HepG2 (cell line): ENCODE data around the gene NAT10. TPM values are rescaled to one million over a fixed set of nuclear protein-coding genes. Genes with fewer than 3 reads are reported as not detected.

Source experiments
- ATAC-seq: fragments of 200-7000 bp; cut with Tn5 transposase; 3 replicates; pipeline ENCODE4 v1.9.1; 2020; ENCODE audit warnings: mild to moderate bottlenecking, moderate library complexity
- BruUV-seq: library from RNA; stranded (reverse); fragments of 400-500 nt; replicated peaks from 2 replicates; lab custom pipeline; 2021; lab: Mats Ljungman, UMichigan
- CTCF ChIA-PET: fragments of 300-600 bp; formaldehyde crosslinking; extraction: SDS; loops from one replicate; lab custom pipeline; 2021; ENCODE audit warnings: low total read pairs, inconsistent platforms, low intra/inter-chr PET ratio; lab: Yijun Ruan, JAX
- POLR2A ChIA-PET: fragments of 350-600 bp; sonication (Branson Sonifier 250); formaldehyde crosslinking; loops from one replicate; lab custom pipeline; 2020; ENCODE audit warnings: antibody characterized with exemption, inconsistent platforms; lab: Yijun Ruan, JAX
- DNase-seq: peaks from one replicate; pipeline ENCODE4 v3.0.0-alpha.2; 2015; ENCODE audit warnings: low spot score
- FAIRE-seq: peaks from 3 replicates; lab custom pipeline; 2011; peaks lifted over from hg19 to GRCh38; lab: Jason Lieb, UNC
- H2AFZ ChIP-seq: one replicate; pipeline ENCODE4 v1.6.1; 2011; ENCODE audit warnings: low read length, inconsistent platforms
- H3K27ac ChIP-seq: fragments of 300-600 bp; 3 replicates; pipeline ENCODE4 v1.8.0; 2011; ENCODE audit warnings: mixed run types, mild to moderate bottlenecking, mixed read lengths, low read length, inconsistent platforms; ENCODE audit not compliant: insufficient read depth; ENCODE audit errors: extremely low read length
- H3K27me3 ChIP-seq, 2 experiments: fragments of 200-600 bp in 1 of 2; 2 replicates in 1 of 2; 3 replicates in 1 of 2; pipeline versions ENCODE4 v1.6.0 to v1.8.0; 2011; ENCODE audit warnings: low read length in 2 of 2, mild to moderate bottlenecking in 2 of 2, moderate library complexity in 2 of 2, inconsistent platforms in 1 of 2; ENCODE audit not compliant: insufficient read depth in 2 of 2, control insufficient read depth in 1 of 2
- H3K36me3 ChIP-seq, 2 experiments: fragments of 200-600 bp in 1 of 2; replicated peaks in 1 of 2; 2 replicates in 1 of 2; 3 replicates in 1 of 2; pipeline versions ENCODE4 v1.5.1 to v1.8.0; 2011; ENCODE audit warnings: low read length in 2 of 2, inconsistent platforms in 1 of 2; ENCODE audit not compliant: insufficient read depth in 2 of 2, control insufficient read depth in 1 of 2
- H3K4me1 ChIP-seq: 2 replicates; pipeline ENCODE4 v1.5.1; 2012; ENCODE audit warnings: low read length, inconsistent platforms; ENCODE audit not compliant: insufficient read depth
- H3K4me2 ChIP-seq: 2 replicates; pipeline ENCODE4 v1.6.0; 2011; ENCODE audit warnings: low read depth, low read length, inconsistent platforms
- H3K4me3 ChIP-seq, 3 experiments: fragments of 200-600 bp in 1 of 3; sonication (generic), shearing (Covaris generic) in 1 of 3; replicated peaks in 1 of 3; 2 replicates each; pipeline ENCODE4 v1.5.1; 2011 to 2016; ENCODE audit warnings: low read length in 3 of 3, inconsistent platforms in 2 of 3, low read depth in 2 of 3, mild to moderate bottlenecking in 2 of 3, control low read depth in 1 of 3, mixed read lengths in 1 of 3; ENCODE audit not compliant: insufficient read depth in 1 of 3
- H3K79me2 ChIP-seq: one replicate; pipeline ENCODE4 v1.6.1; 2011; ENCODE audit warnings: low read length, inconsistent platforms; ENCODE audit not compliant: insufficient read depth
- H3K9ac ChIP-seq: 2 replicates; pipeline ENCODE4 v1.6.0; 2011; ENCODE audit warnings: mild to moderate bottlenecking, low read depth, low read length, inconsistent platforms; ENCODE audit not compliant: insufficient read depth
- H3K9me3 ChIP-seq: 2 replicates; pipeline ENCODE4 v1.5.1; 2012; ENCODE audit warnings: mild to moderate bottlenecking, low read length
- H4K20me1 ChIP-seq: 2 replicates; pipeline ENCODE4 v1.6.0; 2011; ENCODE audit warnings: inconsistent platforms, mild to moderate bottlenecking, low read length, moderate library complexity; ENCODE audit not compliant: insufficient read depth
- AGO2 ChIP-seq: fragments of 200-400 bp; formaldehyde crosslinking; optimal IDR thresholded peaks from 2 replicates; pipeline ENCODE3; 2017; ENCODE audit warnings: mild to moderate bottlenecking, low read depth, low read length, moderate library complexity
- CTCF ChIP-seq: sonication (generic); formaldehyde crosslinking; IDR thresholded peaks from 2 replicates; pipeline ENCODE4 v1.5.0; 2020; ENCODE audit warnings: mild to moderate bottlenecking, missing genetic modification reagents, moderate library complexity
- FUBP1 ChIP-seq: sonication (generic); formaldehyde crosslinking; IDR thresholded peaks from 2 replicates; pipeline ENCODE4 v1.5.1; 2020; ENCODE audit warnings: missing genetic modification reagents, mild to moderate bottlenecking, borderline replicate concordance
- NFYB ChIP-seq: sonication (generic); formaldehyde crosslinking; IDR thresholded peaks from 2 replicates; pipeline ENCODE4 v1.4.0; 2020; ENCODE audit warnings: missing genetic modification reagents
- RAD21 ChIP-seq: fragments of 450-650 bp; formaldehyde crosslinking; IDR thresholded peaks from 2 replicates; pipeline ENCODE4 v1.5.0; 2020; ENCODE audit warnings: mild to moderate bottlenecking
- RBM22 ChIP-seq: fragments of 200-400 bp; formaldehyde crosslinking; optimal IDR thresholded peaks from 2 replicates; pipeline ENCODE3; 2017; ENCODE audit warnings: mild to moderate bottlenecking, low read length, moderate library complexity
- SAFB2 ChIP-seq: sonication (generic); formaldehyde crosslinking; IDR thresholded peaks from 2 replicates; pipeline ENCODE4 v1.5.1; 2020; ENCODE audit warnings: missing genetic modification reagents, low read depth, mild to moderate bottlenecking, borderline replicate concordance
- STAG1 ChIP-seq: sonication (generic); formaldehyde crosslinking; IDR thresholded peaks from 2 replicates; pipeline ENCODE4 v1.4.0; 2020; ENCODE audit warnings: missing genetic modification reagents
- ZC3H13 ChIP-seq: sonication (generic); formaldehyde crosslinking; IDR thresholded peaks from 2 replicates; pipeline ENCODE4 v1.8.1; 2023; ENCODE audit warnings: mild to moderate bottlenecking, missing genetic modification reagents, moderate library complexity
- ZFY ChIP-seq: sonication (generic); formaldehyde crosslinking; IDR thresholded peaks from 2 replicates; pipeline ENCODE4 v1.4.0; 2020; ENCODE audit warnings: missing genetic modification reagents
- ZNF136 ChIP-seq: sonication (generic); formaldehyde crosslinking; IDR thresholded peaks from 2 replicates; pipeline ENCODE4 v1.8.1; 2022; ENCODE audit warnings: low read depth, mild to moderate bottlenecking, moderate library complexity, missing genetic modification reagents
- ZNF430 ChIP-seq: sonication (generic); formaldehyde crosslinking; IDR thresholded peaks from 2 replicates; pipeline ENCODE4 v1.9.0; 2021; ENCODE audit warnings: mild to moderate bottlenecking, missing genetic modification reagents
- ZNF740 ChIP-seq: sonication (generic); formaldehyde crosslinking; IDR thresholded peaks from 2 replicates; pipeline ENCODE4 v1.4.0; 2020; ENCODE audit warnings: missing genetic modification reagents
- WGBS: methylation state at CpG from one replicate; pipeline ENCODE4 v1.1.6; 2017; ENCODE audit warnings: low lambda C conversion rate; 5-methylcytosine and 5-hydroxymethylcytosine counted together
- in situ Hi-C: cut with HindIII; loops from 2 replicates; pipeline ENCODE4 v1.10.0; 2017; ENCODE audit warnings: low pct_unique_long_range_greater_than_20kb; ENCODE audit not compliant: extremely low pct_ligation_motif_present
- intact Hi-C: fragments of 100-400 bp; cut with micrococcal nuclease; formaldehyde crosslinking; loops from one replicate; pipeline ENCODE4 v1.10.0; 2022; ENCODE audit not compliant: unreplicated experiment
- polyA plus RNA-seq, 8 experiments: library from polyadenylated mRNA; depleted of rRNA in 3 of 8; stranded (reverse) in 7 of 8; unstranded in 1 of 8; fragments of >200 nt; fragmentation: Illumina TruSeq in 4 of 8; extraction: Trizol in 4 of 8; gene quantifications; 2 replicates each; pipeline versions ENCODE4 v1.2.1 to v1.2.3, GENCODE V29; 2011 to 2016; ENCODE audit warnings: low read depth in 4 of 8, missing spikeins in 1 of 8, mixed read lengths in 1 of 8; ENCODE audit not compliant: insufficient read depth in 1 of 8
- total RNA-seq, 5 experiments: library from RNA; depleted of rRNA; stranded (reverse); fragments of >200 nt; fragmentation: Illumina TruSeq; extraction: Trizol; gene quantifications; 2 replicates each; pipeline ENCODE4 v1.2.3, GENCODE V29; 2016; ENCODE audit warnings: low read depth in 1 of 5

Gene NAT10
- total and polyA plus RNA-seq, 2 of the 13 experiments (the other 11 are each of a cell fraction or from before 2014, with no cell fraction given): 33.9 to 51.9 TPM

GRCh38 chr11:34149274-34149673 lies 43.8 kb downstream of the NAT10 start:
- 95% methylated on average over 4 of the region's 7 CpGs for WGBS
- H2AFZ ChIP-seq: no peak overlapping the region
- H3K79me2 ChIP-seq: no peaks in the 10 kb centered on the region
- no peaks in the 10 kb centered on the region for H3K27me3 ChIP-seq
- TF ChIP-seq FUBP1 (no peak), RBM22 (peak; percentile 28)
- H3K36me3 ChIP-seq: peaks cover 36 to 77% of the 10 kb centered on the region in 2 experiments
- no peaks in the 10 kb centered on the region for H3K9me3 ChIP-seq
- FAIRE-seq (no peak), ATAC-seq (no peak), DNase-seq (no peak)
- ChIA-PET POLR2A (no interaction called here), CTCF (interaction anchor here (3.3 kb wide), 1 partner anchor 210 kb away, joined by 21 read pairs; no protein-coding TSS in a partner anchor)
- no peak overlapping the region for H3K27ac ChIP-seq
- no peak overlapping the region for H3K4me2 ChIP-seq
- no peaks in the 10 kb centered on the region for H4K20me1 ChIP-seq
- BruUV-seq: no TSS peak
- intact Hi-C loops (no loop called here), in situ Hi-C loops (no loop called here)
- H3K9ac ChIP-seq: no peak overlapping the region
- no peaks in the 10 kb centered on the region for H3K4me1 ChIP-seq
- H3K4me3 ChIP-seq: no peak overlapping the region

GRCh38 chr11:34149786-34150185 lies 44.4 kb downstream of the NAT10 start:
- DNase-seq: no peak
- H3K9me3 ChIP-seq: no peaks in the 10 kb centered on the region
- intact Hi-C loops: no loop called here

More at GRCh38 chr11:34149786-34150185, 44.4 kb downstream of the NAT10 start:
- ChIA-PET CTCF (interaction anchor here (3.3 kb wide), 1 partner anchor 209 kb away, joined by 21 read pairs; no protein-coding TSS in a partner anchor), POLR2A (interaction anchor here (1.0 kb wide), 1 partner anchor 208 kb away, joined by 4 read pairs; the partner anchor contains the start of gene ABTB2)
- Histone ChIP-seq H3K4me1 (no peaks in the 10 kb centered on the region), H3K4me3 (no peak overlapping the region), H4K20me1 (no peaks in the 10 kb centered on the region), H2AFZ (no peak overlapping the region), H3K27me3 (no peaks in the 10 kb centered on the region), H3K27ac (no peak overlapping the region), H3K9ac (no peak overlapping the region), H3K36me3 (peaks cover 34 to 72% of the 10 kb centered on the region in 2 experiments), H3K4me2 (no peak overlapping the region), H3K79me2 (no peaks in the 10 kb centered on the region)
- no TSS peak for BruUV-seq
- FAIRE-seq (no peak), ATAC-seq (peak; percentile 69)
- peak; percentile 73 for TF ChIP-seq STAG1
- TF ChIP-seq SAFB2 (CRISPR knock-in tag): no peak
- TF ChIP-seq CTCF (CRISPR knock-in tag): peak; percentile 63
- no peak for TF ChIP-seq NFYB (CRISPR knock-in tag)
- TF ChIP-seq ZNF740 (CRISPR knock-in tag): 0 out of 2 replicates have a peak, but pooled peaks have one; percentile 29
- no peak for TF ChIP-seq ZNF136 (CRISPR knock-in tag)
- no peak for TF ChIP-seq ZFY
- TF ChIP-seq ZNF430 (CRISPR knock-in tag): no peak
- TF ChIP-seq AGO2: peak; percentile 67
- TF ChIP-seq ZC3H13 (CRISPR knock-in tag): no peak
- peak; percentile 64; the same call in 1 of the 2 replicates for TF ChIP-seq RAD21
- 92% methylated on average over 7 of the region's 13 CpGs for WGBS
- in situ Hi-C loops: loop anchor here (25.0 kb wide), 1 partner anchor 763 kb away; the partner anchor contains the start of genes APIP and PDHX
